OCI-LY3 (cell line): ENCODE measurements around the gene ATG4C.
"Not testable (repeated sequence)": the region's sequence is repeated elsewhere in the genome, so short reads cannot be mapped to it uniquely, and the experiment has no call there.

Source experiments
- H2AFZ ChIP-seq: fragments of 200-600, 300-600 bp; shearing (Covaris generic); 2 replicates; pipeline ENCODE4 v1.6.0; 2014; ENCODE audit warnings: antibody characterized with exemption, low read depth, low read length
- H3K27ac ChIP-seq: fragments of 200-600, 300-600 bp; sonication (generic); 2 replicates; pipeline ENCODE4 v1.5.1; 2014; ENCODE audit warnings: mild to moderate bottlenecking, low read length, moderate library complexity, mixed read lengths
- H3K27me3 ChIP-seq: fragments of 200-600, 300-600 bp; sonication (generic); 2 replicates; pipeline ENCODE4 v1.6.1; 2014; ENCODE audit warnings: low read depth, low read length, mixed read lengths
- H3K36me3 ChIP-seq: fragments of 200-600, 300-600 bp; sonication (generic); replicated peaks from 2 replicates; pipeline ENCODE3; 2014; ENCODE audit warnings: low read depth, low read length, mixed read lengths
- H3K4me1 ChIP-seq: fragments of 300-600, 200-600 bp; sonication (generic); 2 replicates; pipeline ENCODE4 v1.6.1; 2014; ENCODE audit warnings: low read length, mixed read lengths
- H3K4me2 ChIP-seq: fragments of 200-600, 300-600 bp; sonication (generic); 2 replicates; pipeline ENCODE4 v1.6.1; 2014; ENCODE audit warnings: low read length, mixed read lengths
- H3K4me3 ChIP-seq: fragments of 300-600, 200-600 bp; sonication (generic); 2 replicates; pipeline ENCODE4 v1.5.1; 2014; ENCODE audit warnings: antibody characterized with exemption, mild to moderate bottlenecking, low read length, moderate library complexity
- H3K79me2 ChIP-seq: fragments of 300-600, 200-600 bp; shearing (Covaris generic); 2 replicates; pipeline ENCODE4 v1.6.1; 2014; ENCODE audit warnings: mild to moderate bottlenecking, low read length, mixed read lengths
- H3K9ac ChIP-seq: fragments of 300-600, 200-600 bp; shearing (Covaris generic); 2 replicates; pipeline ENCODE4 v1.6.0; 2014; ENCODE audit warnings: mild to moderate bottlenecking, low read length, moderate library complexity
- H3K9me3 ChIP-seq: fragments of 200-600, 300-600 bp; shearing (Covaris generic); 2 replicates; pipeline ENCODE4 v1.6.1; 2014; ENCODE audit warnings: low read length, mixed read lengths; ENCODE audit not compliant: insufficient read depth
- H4K20me1 ChIP-seq: fragments of 200-600, 300-600 bp; sonication (generic); 2 replicates; pipeline ENCODE4 v1.6.1; 2016; ENCODE audit warnings: low read length, mixed read lengths; ENCODE audit not compliant: insufficient read depth
- CTCF ChIP-seq: fragments of 200-600, 300-600 bp; sonication (generic); IDR thresholded peaks from 2 replicates; pipeline ENCODE4 v1.5.1; 2014; ENCODE audit warnings: antibody characterized with exemption, low read length, low read depth
- EZH2phosphoT487 ChIP-seq: fragments of 200-600 bp; shearing (Covaris generic); IDR thresholded peaks from 2 replicates; pipeline ENCODE4 v1.6.1; 2018; ENCODE audit warnings: antibody characterized with exemption, mixed run types, low read depth

ATG4C gene

GRCh38 chr1:62774006-62774405 is 9.9 kb upstream of the ATG4C start:
- no peak overlapping the region for H3K27ac ChIP-seq
- H3K4me3 ChIP-seq: no peak overlapping the region
- H4K20me1 ChIP-seq: no peaks in the 10 kb centered on the region
- no peaks in the 10 kb centered on the region for H3K9me3 ChIP-seq
- H3K27me3 ChIP-seq: no peaks in the 10 kb centered on the region
- H3K36me3 ChIP-seq: no peaks in the 10 kb centered on the region
- TF ChIP-seq CTCF: no peak
- TF ChIP-seq EZH2phosphoT487: no peak
- no peaks in the 10 kb centered on the region for H3K4me1 ChIP-seq
- H3K9ac ChIP-seq: no peak overlapping the region
- no peaks in the 10 kb centered on the region for H3K79me2 ChIP-seq
- H3K4me2 ChIP-seq: no peak overlapping the region
- H2AFZ ChIP-seq: no peak overlapping the region

- H3K9ac ChIP-seq: no peak overlapping the region
- no peak overlapping the region for H3K4me3 ChIP-seq
- no peaks in the 10 kb centered on the region for H3K4me1 ChIP-seq
- H3K27me3 ChIP-seq: no peaks in the 10 kb centered on the region
- TF ChIP-seq EZH2phosphoT487 (no peak), CTCF (no peak)
- H3K4me2 ChIP-seq: no peak overlapping the region
- H3K79me2 ChIP-seq: no peaks in the 10 kb centered on the region
- no peak overlapping the region for H3K27ac ChIP-seq
- no peaks in the 10 kb centered on the region for H4K20me1 ChIP-seq
- H3K9me3 ChIP-seq: no peaks in the 10 kb centered on the region
- H3K36me3 ChIP-seq: no peaks in the 10 kb centered on the region
- no peak overlapping the region for H2AFZ ChIP-seq
Observed at GRCh38 chr1:62774971-62775595, 8.8 kb upstream of the ATG4C start.

- no peaks in the 10 kb centered on the region for H4K20me1 ChIP-seq
- H2AFZ ChIP-seq: no peak overlapping the region
- TF ChIP-seq EZH2phosphoT487 (no peak), CTCF (no peak)
- no peaks in the 10 kb centered on the region for H3K27me3 ChIP-seq
- H3K9ac ChIP-seq: no peak overlapping the region
- H3K4me3 ChIP-seq: no peak overlapping the region
- no peaks in the 10 kb centered on the region for H3K9me3 ChIP-seq
- no peak overlapping the region for H3K27ac ChIP-seq
- H3K4me2 ChIP-seq: no peak overlapping the region
- H3K79me2 ChIP-seq: no peaks in the 10 kb centered on the region
- H3K36me3 ChIP-seq: no peaks in the 10 kb centered on the region
- no peaks in the 10 kb centered on the region for H3K4me1 ChIP-seq
Observed at GRCh38 chr1:62778208-62778607, 5.7 kb upstream of the ATG4C start.

- Histone ChIP-seq H3K27ac (no peak overlapping the region), H3K27me3 (no peaks in the 10 kb centered on the region), H2AFZ (no peak overlapping the region), H4K20me1 (no peaks in the 10 kb centered on the region), H3K36me3 (no peaks in the 10 kb centered on the region), H3K4me1 (peaks cover 7% of the 10 kb centered on the region; the same call in 1 of the 2 replicates), H3K4me2 (no peak overlapping the region), H3K9ac (no peak overlapping the region), H3K4me3 (no peak overlapping the region), H3K9me3 (no peaks in the 10 kb centered on the region), H3K79me2 (peaks cover 23% of the 10 kb centered on the region)
- TF ChIP-seq CTCF (no peak), EZH2phosphoT487 (no peak)
Observed at GRCh38 chr1:62781841-62782543, 1.9 kb upstream of the ATG4C start.

GRCh38 chr1:62782544-62783212 is 1.3 kb upstream of the ATG4C start:
- H3K4me2 ChIP-seq, H2AFZ ChIP-seq, H3K36me3 ChIP-seq: not testable (repeated sequence)

More at GRCh38 chr1:62782544-62783212, 1.3 kb upstream of the ATG4C start:
- not testable (repeated sequence) for H3K4me1 ChIP-seq, H3K9me3 ChIP-seq, H3K4me3 ChIP-seq, H3K27me3 ChIP-seq, H3K27ac ChIP-seq, H3K9ac ChIP-seq, H4K20me1 ChIP-seq
- H3K79me2 ChIP-seq: peaks cover 28% of the 10 kb centered on the region
